HG02970 (cell line): ENCODE results near the gene RGS6.
"Not testable (repeated sequence)": the region's sequence is repeated elsewhere in the genome, so short reads cannot be mapped to it uniquely, and the experiment has no call there.

ENCODE experiments used
- ATAC-seq: cut with Tn5 transposase; IDR thresholded peaks from one replicate; pipeline ENCODE4 v1.9.1; 2021; ENCODE audit warnings: mild to moderate bottlenecking, moderate library complexity, moderate number of reproducible peaks; ENCODE audit not compliant: unreplicated experiment, low FRiP score

The RGS6 gene

DNA sequence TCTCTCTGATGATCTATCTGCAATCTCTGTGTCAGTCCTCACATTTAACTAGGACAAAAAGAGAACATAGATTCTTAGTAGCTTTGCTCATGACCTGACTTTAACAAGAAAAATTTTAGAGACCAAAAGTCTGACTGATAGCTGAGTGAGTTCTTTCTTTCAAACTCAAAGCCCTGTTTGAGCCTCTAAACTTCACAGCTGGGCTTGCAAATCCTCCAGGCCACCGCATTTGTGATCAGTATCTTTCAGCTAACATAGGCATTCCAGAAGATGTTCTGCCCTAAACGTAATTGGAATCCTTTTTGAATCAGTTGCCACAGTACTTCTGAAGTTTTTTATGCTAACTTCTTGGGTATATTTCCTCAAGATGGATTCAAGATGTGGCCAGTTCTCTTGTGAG is 502.6 kb downstream of the RGS6 start:
- no peak for ATAC-seq

DNA sequence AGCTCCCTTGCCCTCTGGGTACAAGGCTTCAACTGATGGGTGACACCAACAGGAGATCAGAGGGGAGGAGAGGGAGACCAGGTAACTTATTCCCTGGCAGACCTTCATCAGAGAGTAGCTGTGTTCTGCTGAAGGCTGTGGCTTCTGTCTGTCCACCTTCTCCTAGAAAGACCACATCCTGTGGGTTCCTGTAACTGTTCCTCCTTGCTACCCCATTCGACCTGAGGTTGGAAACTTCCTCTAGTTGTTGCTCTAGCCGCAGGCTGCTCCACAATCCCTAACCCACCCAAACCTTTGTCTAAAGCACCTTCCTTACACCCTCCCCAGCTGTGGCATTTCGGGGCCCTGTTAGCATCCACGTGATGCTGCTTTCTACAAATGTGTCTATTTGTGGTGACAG is 507.5 kb downstream of the RGS6 start:
- ATAC-seq: no peak

DNA sequence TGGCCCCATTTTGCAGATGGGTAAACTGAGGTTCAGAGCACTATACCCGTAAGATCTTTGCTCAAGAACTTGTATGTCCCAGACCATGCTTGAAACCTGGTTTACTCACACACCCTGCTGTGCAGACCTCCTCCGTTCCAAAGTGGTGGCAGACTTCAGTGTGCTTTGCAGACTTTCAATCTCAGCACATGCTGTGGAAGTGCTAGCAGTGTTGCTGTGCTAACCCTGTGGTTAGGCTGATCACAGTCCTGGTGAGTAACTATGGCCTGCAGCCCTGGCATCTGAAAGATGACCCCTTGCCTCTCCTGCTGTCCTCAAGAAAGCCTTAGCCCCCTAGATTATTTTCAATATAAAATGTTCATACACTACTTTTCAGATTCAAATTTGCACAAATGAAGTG is 511.0 kb downstream of the RGS6 start:
- no peak for ATAC-seq

DNA sequence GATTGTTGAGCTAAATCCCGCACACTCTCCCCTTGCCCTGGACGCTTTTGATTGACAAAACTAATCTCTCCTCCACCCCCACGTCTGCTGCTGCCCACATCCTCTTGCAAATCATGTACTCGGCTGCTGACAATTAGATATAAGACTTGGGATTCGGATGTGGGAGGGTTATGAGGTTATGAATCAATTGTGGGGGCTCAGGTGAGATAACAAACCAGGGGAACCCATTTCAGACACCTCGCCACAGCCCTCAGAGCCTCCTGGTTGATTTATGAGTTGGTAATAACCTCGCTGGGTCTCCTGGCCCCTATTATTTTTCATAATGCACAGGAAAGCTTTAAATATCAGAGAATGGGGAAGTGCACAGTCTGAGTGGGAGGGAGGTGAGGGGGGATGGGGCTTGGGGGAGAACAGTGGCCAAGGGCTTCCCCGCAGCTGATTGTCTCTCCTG is 511.8 kb downstream of the RGS6 start:
- ATAC-seq: no peak

DNA sequence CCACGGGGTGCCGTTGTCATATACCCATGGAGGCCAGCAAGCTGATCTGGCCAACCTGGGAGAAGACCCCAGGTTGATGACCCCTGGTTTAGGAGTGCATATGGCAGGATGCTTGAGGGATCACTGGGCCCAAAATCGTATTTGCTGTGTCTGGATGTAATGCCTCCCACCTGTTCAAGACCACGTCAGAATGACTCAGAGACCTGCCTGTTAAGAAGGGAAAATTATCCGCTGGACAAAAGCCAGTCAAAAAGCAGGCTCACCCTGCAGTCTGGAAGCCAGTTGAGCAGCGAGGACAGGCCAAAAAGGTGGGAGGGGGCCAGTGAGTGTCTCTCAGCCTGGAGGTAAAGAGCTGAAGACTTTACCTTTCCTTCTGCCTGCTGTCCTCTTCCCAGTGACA is 512.5 kb downstream of the RGS6 start:
- no peak for ATAC-seq

DNA sequence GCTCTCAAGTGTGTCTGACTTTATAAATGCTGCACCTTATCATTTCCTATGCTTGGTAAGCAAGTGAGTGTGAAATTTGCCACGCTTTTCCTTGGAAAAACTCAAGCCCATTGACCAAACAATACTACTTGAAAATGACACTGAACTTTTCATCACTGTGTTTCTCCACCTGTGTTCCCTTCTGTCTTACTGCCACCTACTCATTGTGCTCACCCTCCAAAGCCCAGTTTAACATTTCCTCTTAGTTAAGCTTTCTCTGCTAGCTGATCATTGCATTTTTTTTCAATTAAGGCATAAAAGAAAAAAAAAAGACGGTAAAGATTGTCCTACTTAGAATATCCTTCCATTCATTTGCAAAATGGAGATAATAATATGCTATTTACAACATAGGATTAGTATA is 516.0 kb downstream of the RGS6 start:
- ATAC-seq: no peak

DNA sequence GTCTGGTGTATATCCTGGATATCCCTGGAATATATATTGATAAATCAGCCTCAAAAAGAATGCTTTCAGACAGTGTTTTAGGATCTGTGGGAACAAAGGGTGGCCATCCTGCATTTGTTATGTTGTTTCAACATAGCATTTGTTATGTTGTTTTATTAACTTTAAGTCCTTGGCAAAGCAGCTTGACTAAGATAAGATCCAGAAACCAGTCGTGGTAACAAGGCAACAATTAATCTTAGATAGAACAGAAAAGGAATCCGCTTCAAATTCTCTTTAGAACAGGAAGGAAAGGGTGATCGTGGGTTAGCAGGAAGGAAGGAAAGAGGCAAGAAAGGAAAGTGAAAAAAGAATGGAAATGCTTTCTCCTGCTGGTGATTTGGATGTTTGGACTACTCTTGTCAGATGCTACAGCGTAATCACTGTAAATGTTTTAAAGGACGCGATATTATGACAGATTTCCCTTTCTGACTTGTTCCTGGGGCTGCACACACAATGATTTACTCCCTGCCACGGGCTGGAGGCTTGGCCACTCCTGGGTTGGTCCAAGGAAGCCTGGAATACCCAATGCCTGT is 518.3 kb downstream of the RGS6 start:
- ATAC-seq: no peak

DNA sequence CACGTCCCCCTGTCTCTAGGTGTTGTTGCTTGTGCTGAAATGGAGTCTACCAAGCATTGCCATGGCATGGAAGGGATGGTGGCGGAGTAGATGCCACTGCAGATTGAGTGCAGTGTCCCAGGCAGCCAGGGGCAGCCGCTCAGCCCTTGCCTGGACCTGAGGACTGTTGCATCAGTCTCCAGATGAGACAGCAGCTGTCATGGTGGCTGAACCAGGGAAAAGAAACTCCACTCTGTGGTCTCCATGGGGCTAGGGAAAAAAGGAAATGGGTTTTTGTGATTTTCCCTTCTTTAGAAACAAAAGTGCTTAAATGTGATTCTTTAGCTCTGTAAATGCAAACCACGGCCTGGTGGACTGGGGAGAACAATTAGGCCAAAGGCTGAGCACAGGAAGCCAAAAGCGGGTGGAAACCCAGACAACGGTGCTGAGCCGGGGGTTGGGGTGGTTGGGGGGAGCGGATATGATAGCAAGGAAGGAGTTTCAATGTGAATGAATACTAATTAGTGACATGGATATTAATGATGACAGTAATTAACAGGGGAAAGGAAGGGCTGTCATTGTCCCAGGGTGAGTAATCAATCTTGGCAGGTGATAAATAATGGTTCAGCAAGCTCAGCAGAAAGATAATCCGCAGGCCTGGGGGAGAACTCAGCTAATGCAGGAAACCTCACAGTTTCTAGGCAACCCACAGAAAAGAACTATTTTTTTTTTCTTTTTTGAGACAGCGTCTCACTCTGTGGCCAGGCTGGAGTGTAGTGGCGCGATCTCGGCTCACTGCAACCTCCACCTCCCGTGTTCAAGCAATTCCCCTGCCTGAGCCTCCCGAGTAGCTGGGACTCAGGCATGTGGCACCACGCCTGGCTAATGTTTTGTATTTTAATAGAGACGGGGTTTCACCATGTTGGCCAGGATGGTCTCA is 519.1 kb downstream of the RGS6 start:
- ATAC-seq: no peak

DNA sequence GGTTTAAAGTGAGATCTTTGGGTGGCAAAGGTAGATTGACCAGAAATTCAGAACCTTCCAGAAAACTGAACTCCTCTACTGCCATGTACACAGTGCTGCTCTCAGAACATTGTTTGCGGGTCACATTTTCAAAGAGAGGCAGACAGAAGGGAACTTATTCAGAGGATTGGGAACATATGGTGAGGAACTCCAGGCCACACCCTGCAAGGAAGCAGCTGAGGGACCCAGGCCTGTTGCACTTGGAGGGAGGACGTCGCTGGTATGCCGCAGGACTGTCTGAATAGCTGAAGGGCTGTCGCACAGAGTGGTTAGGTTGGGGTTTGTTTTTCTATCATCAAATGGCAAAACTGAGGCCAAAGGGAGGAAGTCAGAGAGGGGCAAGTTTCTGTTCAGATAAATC is 520.5 kb downstream of the RGS6 start:
- no peak for ATAC-seq

DNA sequence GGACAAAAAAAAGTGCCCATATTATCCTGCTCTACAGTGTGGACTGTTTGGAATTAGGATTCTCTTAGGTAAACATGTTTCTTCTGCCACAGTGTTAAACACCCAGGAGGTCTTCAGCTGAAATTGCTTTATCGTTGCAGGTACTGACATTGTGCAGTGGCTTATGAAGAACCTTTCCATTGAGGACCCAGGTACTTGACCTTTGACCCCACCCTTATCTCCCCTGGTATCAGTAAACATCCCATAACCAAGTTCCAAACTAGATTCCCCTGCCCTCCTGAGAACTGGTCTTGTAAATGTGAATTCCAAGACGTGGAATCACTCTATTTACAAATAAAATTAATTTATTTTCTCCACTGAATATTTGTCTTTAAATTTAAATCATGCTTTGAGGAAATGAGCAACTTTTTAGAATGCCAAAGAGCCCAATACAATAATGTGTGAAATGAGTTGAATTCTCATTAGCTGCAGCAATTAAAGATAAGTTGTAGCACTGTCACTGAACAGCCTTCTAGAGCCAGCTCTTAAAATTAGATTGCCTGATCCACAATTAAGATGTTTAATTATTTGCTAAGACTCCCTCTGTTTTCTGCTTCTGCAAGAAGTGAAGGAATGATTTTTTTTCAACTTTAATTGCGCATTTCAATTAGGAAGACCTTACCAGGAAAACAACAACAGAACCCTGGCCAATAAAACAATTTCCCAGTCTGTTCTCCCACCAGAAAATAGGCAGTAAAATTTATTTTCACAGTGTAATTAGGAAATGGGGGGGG is 522.3 kb downstream of the RGS6 start:
- ATAC-seq: no peak

DNA sequence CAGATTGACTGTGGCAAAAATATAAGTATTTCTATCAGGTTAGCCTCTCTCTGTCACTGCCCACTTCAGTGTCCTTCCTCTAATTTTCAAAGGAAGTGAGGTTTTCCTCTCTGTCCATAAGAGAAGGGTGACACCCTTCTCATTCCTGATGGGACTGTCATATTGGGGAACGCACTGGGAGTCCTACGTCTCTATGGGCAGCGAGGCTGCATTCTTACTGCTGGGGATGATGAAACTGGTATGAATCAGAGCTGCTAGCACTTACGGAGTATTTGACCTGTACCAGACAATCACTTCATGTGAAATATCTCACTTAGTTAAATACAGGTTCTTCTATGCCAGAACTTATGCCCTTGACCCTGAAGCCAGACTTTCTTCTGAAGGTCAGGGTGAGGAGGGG is 525.4 kb downstream of the RGS6 start:
- ATAC-seq: no peak

DNA sequence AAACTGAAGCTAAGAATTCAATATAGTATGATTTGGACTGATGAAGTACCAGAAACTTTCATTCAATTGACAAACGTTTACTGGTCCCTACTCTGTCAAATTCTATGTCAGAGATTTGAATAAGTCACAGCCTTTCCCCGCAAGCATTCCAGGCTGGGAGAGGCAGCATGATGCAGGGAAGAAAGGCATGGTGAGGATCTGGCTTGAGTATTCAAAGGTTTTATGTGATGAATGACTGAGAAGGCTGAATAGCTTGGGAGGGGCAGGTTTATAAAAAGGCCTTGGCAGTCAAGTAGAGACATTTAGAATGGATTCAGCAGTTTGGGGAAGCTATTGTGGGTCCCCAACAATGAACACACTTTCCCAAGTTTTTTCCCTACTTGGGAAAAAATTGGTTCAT is 529.8 kb downstream of the RGS6 start:
- ATAC-seq: no peak

DNA sequence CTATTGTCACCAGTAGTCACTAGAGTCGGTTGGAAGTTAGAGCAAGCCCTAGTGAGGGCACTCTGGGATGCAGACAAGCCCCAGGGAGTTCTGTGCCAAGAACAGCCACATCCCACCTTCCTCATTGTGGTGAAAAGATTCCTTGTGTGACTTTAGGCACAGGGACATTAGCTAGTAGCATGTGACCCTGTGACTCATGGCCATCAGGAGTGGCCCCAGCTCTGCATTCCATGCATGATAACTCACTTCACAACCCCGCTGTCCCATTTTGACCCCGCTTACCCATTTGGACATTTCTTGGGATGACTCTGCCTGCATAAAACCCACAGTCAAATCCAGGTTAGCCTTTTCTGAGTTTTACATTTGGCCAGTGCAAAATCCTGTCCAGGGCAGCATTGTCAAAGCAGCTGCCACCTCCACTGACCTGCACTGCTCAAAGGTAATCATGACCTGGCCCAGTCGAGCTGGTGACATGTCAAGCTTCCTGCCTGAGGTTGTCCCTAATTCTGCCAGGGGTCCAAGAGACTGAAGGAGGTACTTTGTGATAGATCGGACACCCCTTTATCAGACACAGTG is 531.1 kb downstream of the RGS6 start:
- ATAC-seq: no peak

DNA sequence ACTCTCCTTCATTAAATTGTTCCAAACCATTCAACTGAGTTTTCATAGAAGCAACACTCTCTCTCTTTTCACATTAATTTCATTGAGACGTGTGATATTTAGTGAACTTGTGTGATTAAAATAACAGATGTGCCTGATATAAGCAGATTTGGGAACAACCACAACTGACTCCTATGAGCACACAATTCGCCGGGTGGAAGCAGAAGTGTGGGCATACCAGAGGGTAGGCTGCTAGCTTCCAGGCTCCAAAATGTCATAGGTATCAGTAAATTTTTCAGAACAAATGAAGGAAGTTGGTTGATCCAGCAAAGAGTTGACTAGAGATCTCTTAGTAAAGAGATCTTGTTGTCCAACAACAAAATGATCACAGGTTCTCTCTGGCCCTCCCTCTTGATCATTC is 532.0 kb downstream of the RGS6 start:
- no peak for ATAC-seq

DNA sequence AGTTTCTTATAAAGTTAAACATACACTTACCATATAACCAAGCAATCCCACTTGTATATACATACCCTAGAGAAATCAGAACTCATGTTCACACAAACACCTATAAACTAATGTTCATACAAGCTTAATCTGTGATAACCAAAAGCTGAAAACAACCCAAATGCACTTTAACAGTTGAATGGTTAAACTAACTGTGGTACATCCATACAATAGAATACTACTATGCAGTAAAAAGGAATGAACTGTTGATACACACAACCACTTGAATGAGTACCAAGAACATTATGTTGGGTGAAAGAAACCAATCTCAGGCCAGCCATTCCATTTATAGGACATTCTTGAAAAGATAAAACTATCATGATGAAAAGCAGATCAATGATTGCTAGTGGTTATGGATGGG is 534.1 kb downstream of the RGS6 start:
- ATAC-seq: no peak

DNA sequence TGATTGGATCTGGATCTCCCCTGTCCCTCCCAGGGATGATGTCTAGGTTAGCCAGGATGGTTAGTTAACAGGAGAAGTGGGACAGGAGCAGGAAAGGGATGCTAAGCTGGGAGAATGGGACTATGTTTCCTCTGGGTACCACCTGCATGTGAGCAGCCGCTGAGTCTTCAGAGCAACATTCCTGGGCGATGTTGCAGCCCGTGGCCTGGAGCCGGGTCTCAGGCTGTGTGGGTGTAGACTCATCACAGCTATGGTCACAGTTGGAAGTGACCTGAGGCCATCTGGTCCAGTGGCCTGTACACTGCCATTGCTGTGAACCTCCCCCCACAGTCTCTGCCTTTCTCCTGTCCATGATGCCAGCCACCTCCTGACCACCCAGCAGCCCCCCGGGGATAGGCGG is 539.1 kb downstream of the RGS6 start:
- no peak for ATAC-seq

DNA sequence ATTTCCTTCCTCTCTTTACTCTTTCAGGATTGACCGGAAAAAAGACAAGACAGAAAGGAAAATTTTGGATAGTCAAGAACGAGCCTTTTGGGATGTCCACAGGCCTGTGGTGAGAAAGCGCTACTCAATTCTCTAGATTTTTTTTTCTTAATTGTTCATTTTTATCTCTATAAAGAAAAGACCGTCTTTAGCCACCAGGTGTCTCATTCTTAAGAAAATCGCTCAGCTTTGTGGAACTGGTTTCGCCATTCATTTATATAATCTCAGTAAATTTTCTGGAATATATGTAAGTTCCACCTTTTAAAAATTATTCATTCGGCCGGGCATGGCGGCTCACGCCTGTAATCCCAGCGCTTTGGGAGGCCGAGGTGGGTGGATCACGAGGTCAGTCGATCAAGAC is 540.6 kb downstream of the RGS6 start:
- ATAC-seq: no peak

DNA sequence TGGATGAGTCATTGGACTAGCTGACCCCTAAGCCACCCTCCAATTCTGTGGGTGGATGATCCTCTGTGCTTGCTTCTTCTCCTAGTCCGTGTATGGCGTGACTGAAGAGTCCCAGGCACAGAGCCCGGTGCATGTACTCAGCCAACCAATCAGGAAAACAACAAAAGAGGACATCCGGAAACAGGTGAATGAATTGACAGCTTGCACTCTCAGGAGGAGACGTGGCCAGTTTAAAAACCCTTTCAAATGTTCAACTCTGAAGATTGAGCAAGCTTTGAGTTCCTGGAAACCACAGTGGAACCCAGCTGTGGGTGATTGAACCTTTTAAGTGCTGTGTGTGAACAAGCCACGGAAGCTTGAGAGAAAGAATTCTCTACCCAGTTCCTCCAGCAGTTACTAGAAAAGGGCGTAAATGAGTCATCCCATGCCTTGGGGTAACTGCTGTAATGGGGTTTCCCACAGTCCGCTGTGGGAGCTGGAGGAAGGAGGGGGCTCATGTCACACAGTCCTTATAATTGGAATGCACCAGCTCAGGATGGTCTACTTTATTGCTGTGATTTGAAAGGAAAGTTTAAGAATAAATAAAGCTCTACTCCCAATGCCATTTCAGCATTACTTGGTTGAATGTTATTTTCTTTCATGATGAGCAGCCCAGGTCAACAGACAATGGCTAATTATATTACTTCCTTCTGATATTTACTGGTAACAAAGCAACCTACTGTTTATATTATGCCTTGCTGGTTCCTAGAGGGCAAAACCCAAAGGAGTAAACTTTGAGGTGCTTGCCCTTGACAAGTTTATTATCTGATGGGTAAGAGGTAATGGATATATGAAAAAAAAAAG is 544.6 kb downstream of the RGS6 start:
- ATAC-seq: peak; percentile 77

DNA sequence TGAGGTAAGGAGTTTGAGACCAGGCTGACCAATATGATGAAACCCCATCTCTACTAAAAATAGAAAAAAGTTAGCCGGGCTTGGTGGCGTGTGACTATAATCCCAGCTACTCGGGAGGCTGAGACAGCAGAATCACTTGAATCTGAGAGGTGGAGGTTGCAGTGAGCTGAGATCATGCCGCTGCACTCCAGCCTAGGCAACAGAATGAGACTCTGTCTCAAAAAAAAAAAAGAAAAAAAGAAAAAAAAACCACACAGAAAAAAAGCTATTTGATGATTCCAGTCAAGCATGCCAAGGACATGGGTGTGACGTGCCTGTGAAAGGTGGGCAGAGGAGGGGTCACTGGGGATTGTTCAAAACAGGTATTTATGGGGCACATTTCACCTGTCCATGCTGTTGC is 545.3 kb downstream of the RGS6 start:
- not testable (repeated sequence) for ATAC-seq

DNA sequence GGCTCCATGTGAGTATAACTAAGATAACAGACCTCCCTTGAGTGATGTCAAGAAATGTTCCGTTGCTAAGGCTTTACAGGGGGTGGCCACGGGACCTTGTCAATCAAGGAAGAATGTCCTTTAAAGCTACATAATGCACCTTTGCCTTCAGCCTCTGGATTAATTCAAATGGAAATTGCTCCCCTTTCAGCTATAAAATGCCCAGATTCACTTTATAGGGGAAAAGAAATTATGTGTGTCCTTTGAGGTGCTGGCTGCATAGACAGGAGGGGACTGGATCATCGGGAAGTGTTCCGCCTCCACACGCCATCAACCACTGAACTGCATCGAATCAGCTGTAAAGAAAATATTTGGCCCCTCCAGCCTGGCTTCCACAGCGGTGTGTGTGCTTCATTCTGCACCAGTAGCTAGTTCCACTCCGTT is 546.3 kb downstream of the RGS6 start:
- no peak for ATAC-seq
